Measurements from ENCODE around the gene TRIM47. TPM values are rescaled to one million over a fixed set of nuclear protein-coding genes. Genes with fewer than 3 reads are reported as not detected.

Gene TRIM47
- total and polyA plus RNA-seq, 2 of the 13 experiments (the other 11 are each of a cell fraction or from before 2014, with no cell fraction given): 33.5 to 82.0 TPM

GRCh38 chr17:75869282-75870141, 8.9 kb downstream of the TRIM47 start (continued):
- TF ChIP-seq POLR2G (IDR thresholded peaks at IDR 0.05; ENCODE audit: low read depth, low read length) (peak; percentile 89), HES4 (CRISPR knock-in tag; IDR thresholded peaks at IDR 0.05; ENCODE audit: borderline replicate concordance) (0 out of 2 replicates have a peak, but pooled peaks have one; percentile 18), TAF1 (CRISPR knock-in tag; IDR thresholded peaks at IDR 0.05) (peak; percentile 56), ZBTB44 (CRISPR knock-in tag; IDR thresholded peaks at IDR 0.05) (no peak), TIGD3 (CRISPR knock-in tag; IDR thresholded peaks at IDR 0.05; ENCODE audit: borderline replicate concordance) (no peak), HNF1B (CRISPR knock-in tag; IDR thresholded peaks at IDR 0.05) (peak; percentile 53; the same call in 1 of the 2 replicates), DNMT1 (CRISPR knock-in tag; IDR thresholded peaks at IDR 0.05) (no peak), ZNF234 (CRISPR knock-in tag; conservative IDR thresholded peaks at IDR 0.05) (no peak), E2F5 (CRISPR knock-in tag; conservative IDR thresholded peaks at IDR 0.05) (no peak), GTF2F1 (IDR thresholded peaks at IDR 0.05; ENCODE audit: low read length) (no peak), ZNF292 (CRISPR knock-in tag; IDR thresholded peaks at IDR 0.05; ENCODE audit: borderline replicate concordance, low read depth) (no peak), ZNF318 (CRISPR knock-in tag; IDR thresholded peaks at IDR 0.05) (0 out of 2 replicates have a peak, but pooled peaks have one; percentile 47), ZNF607 (CRISPR knock-in tag; IDR thresholded peaks at IDR 0.05; ENCODE audit: borderline replicate concordance) (0 out of 2 replicates have a peak, but pooled peaks have one; percentile 20)

Data from HepG2 (cell line).